GM12878 (cell line): ENCODE data around the gene LAMB4. TPM values are rescaled to one million over a fixed set of nuclear protein-coding genes. Genes with fewer than 3 reads are reported as not detected.

Source experiments
- ATAC-seq: fragments of 200-7000 bp; cut with Tn5 transposase; 3 replicates; pipeline ENCODE4 v1.9.1; 2020; ENCODE audit warnings: mild to moderate bottlenecking, moderate library complexity
- BruUV-seq: library from RNA; stranded (reverse); fragments of 400-500 nt; replicated peaks from 2 replicates; lab custom pipeline; 2021; lab: Mats Ljungman, UMichigan
- CTCF ChIA-PET: fragments of 300-600 bp; sonication (Branson Sonifier 250); formaldehyde crosslinking; extraction: SDS; loops from one replicate; lab custom pipeline; 2021; ENCODE audit warnings: inconsistent platforms; lab: Yijun Ruan, JAX
- POLR2A ChIA-PET: fragments of 350-600 bp; formaldehyde crosslinking; extraction: SDS; loops from one replicate; lab custom pipeline; 2021; ENCODE audit warnings: inconsistent platforms; lab: Charles Lee
- RAD21 ChIA-PET: fragments of 300-600 bp; sonication (Branson Sonifier 250); formaldehyde crosslinking; loops from one replicate; lab custom pipeline; 2023; ENCODE audit warnings: antibody characterized with exemption; ENCODE audit not compliant: unreplicated experiment; lab: Charles Lee
- SMC1A ChIA-PET: fragments of 300-600 bp; sonication (Branson Sonifier 250); formaldehyde crosslinking; loops from one replicate; lab custom pipeline; 2023; ENCODE audit not compliant: unreplicated experiment, uncharacterized antibody; lab: Charles Lee
- DNase-seq: peaks from one replicate; pipeline ENCODE4 v3.0.0-alpha.2; 2011; ENCODE audit warnings: low read depth, low spot score
- FAIRE-seq: peaks from 3 replicates; lab custom pipeline; 2011; peaks lifted over from hg19 to GRCh38; lab: Jason Lieb, UNC
- H2AFZ ChIP-seq: 2 replicates; pipeline ENCODE4 v1.6.0; 2011; ENCODE audit warnings: low read depth, low read length, control low read depth; ENCODE audit not compliant: control insufficient read depth
- H3K27ac ChIP-seq: 2 replicates; pipeline ENCODE4 v1.5.1; 2011; ENCODE audit warnings: control low read depth; ENCODE audit not compliant: control insufficient read depth, insufficient read depth
- H3K27me3 ChIP-seq, 2 experiments: replicated peaks in 1 of 2; 2 replicates each; pipeline versions ENCODE4 v1.6.0 to v1.6.1; 2011; ENCODE audit warnings: low read length in 1 of 2; ENCODE audit not compliant: control insufficient read depth in 2 of 2, insufficient read depth in 2 of 2
- H3K36me3 ChIP-seq, 2 experiments: 2 replicates each; pipeline ENCODE4 v1.5.1; 2011; ENCODE audit warnings: low read length in 1 of 2; ENCODE audit not compliant: control insufficient read depth in 2 of 2, insufficient read depth in 2 of 2
- H3K4me1 ChIP-seq: 2 replicates; pipeline ENCODE4 v1.6.1; 2011; ENCODE audit warnings: mild to moderate bottlenecking, low read length, moderate library complexity, mixed read lengths; ENCODE audit not compliant: control insufficient read depth, insufficient read depth
- H3K4me2 ChIP-seq: 2 replicates; pipeline ENCODE4 v1.6.0; 2011; ENCODE audit warnings: control low read depth; ENCODE audit not compliant: control insufficient read depth, insufficient read depth
- H3K4me3 ChIP-seq: fragments of 200-600 bp; sonication (generic); 2 replicates; pipeline ENCODE4 v1.5.1; 2016
- H3K79me2 ChIP-seq: 2 replicates; pipeline ENCODE4 v1.6.0; 2011; ENCODE audit warnings: low read length; ENCODE audit not compliant: control insufficient read depth, insufficient read depth
- H3K9ac ChIP-seq: 2 replicates; pipeline ENCODE4 v1.8.0; 2011; ENCODE audit warnings: low read length, control low read depth, mixed read lengths; ENCODE audit not compliant: control insufficient read depth, insufficient read depth
- H3K9me3 ChIP-seq: replicated peaks from 3 replicates; pipeline ENCODE4 v1.5.1; 2011; ENCODE audit warnings: mild to moderate bottlenecking, low read length; ENCODE audit not compliant: control insufficient read depth, insufficient read depth
- H4K20me1 ChIP-seq: 2 replicates; pipeline ENCODE4 v1.6.0; 2011; ENCODE audit not compliant: control insufficient read depth, insufficient read depth
- ATF7 ChIP-seq: fragments of 450-650 bp; IDR thresholded peaks from 2 replicates; pipeline ENCODE4 v1.6.1; 2016; ENCODE audit warnings: low read depth, mild to moderate bottlenecking
- BCL11A ChIP-seq: IDR thresholded peaks from 2 replicates; pipeline ENCODE4 v1.6.1; 2011; ENCODE audit warnings: low read depth, low read length
- DPF2 ChIP-seq: fragments of 450-650 bp; IDR thresholded peaks from 2 replicates; pipeline ENCODE4 v1.6.1; 2017; ENCODE audit warnings: mild to moderate bottlenecking
- EP300 ChIP-seq, 2 experiments: fragments of 150-350 bp in 1 of 2; IDR thresholded peaks; 2 replicates each; pipeline ENCODE4 v1.6.1; 2011 to 2012; ENCODE audit warnings: low read depth in 2 of 2, low read length in 2 of 2, borderline replicate concordance in 1 of 2, improper control_type of control experiment in 1 of 2, inconsistent platforms in 1 of 2; ENCODE audit not compliant: control insufficient read depth in 1 of 2
- EZH2 ChIP-seq: IDR thresholded peaks from 2 replicates; pipeline ENCODE4 v1.6.1; 2012; ENCODE audit warnings: low read depth, mild to moderate bottlenecking, control low read depth, inconsistent platforms, low read length, borderline replicate concordance; ENCODE audit not compliant: control insufficient read depth
- GABPA ChIP-seq: IDR thresholded peaks from 2 replicates; pipeline ENCODE4 v1.6.1; 2014; ENCODE audit warnings: antibody characterized with exemption, low read depth, mild to moderate bottlenecking, inconsistent platforms
- GATAD2B ChIP-seq: fragments of 450-650 bp; conservative IDR thresholded peaks from 2 replicates; pipeline ENCODE4 v1.6.1; 2017; ENCODE audit warnings: low read depth, mild to moderate bottlenecking, moderate library complexity
- IKZF1 ChIP-seq: fragments of 450-650 bp; conservative IDR thresholded peaks from 2 replicates; pipeline ENCODE4 v1.6.1; 2017; ENCODE audit warnings: antibody characterized with exemption, mild to moderate bottlenecking
- IKZF2 ChIP-seq, 2 experiments: fragments of 450-650 bp; IDR thresholded peaks; 2 replicates each; pipeline ENCODE4 v1.6.1; 2017; ENCODE audit warnings: mild to moderate bottlenecking in 2 of 2, moderate library complexity in 2 of 2
- MEF2B ChIP-seq: fragments of 450-650 bp; IDR thresholded peaks from 2 replicates; pipeline ENCODE4 v1.6.1; 2018; ENCODE audit warnings: mild to moderate bottlenecking, moderate library complexity; ENCODE audit not compliant: partially characterized antibody, poor library complexity, severe bottlenecking
- MTA2 ChIP-seq: fragments of 450-650 bp; IDR thresholded peaks from 2 replicates; pipeline ENCODE4 v1.6.1; 2016; ENCODE audit warnings: low read depth, mild to moderate bottlenecking, moderate library complexity
- MXI1 ChIP-seq: fragments of 150-350 bp; IDR thresholded peaks from 2 replicates; pipeline ENCODE4 v1.6.1; 2011; ENCODE audit warnings: low read depth, mild to moderate bottlenecking, inconsistent platforms, low read length, improper control_type of control experiment
- NR2C1 ChIP-seq: fragments of 450-650 bp; IDR thresholded peaks from 2 replicates; pipeline ENCODE4 v1.6.1; 2017; ENCODE audit warnings: antibody characterized with exemption, mild to moderate bottlenecking, moderate library complexity
- NR2F1 ChIP-seq: fragments of 450-650 bp; conservative IDR thresholded peaks from 2 replicates; pipeline ENCODE4 v1.6.1; 2017; ENCODE audit warnings: mild to moderate bottlenecking
- PAX5 ChIP-seq: IDR thresholded peaks from 2 replicates; pipeline ENCODE4 v1.6.1; 2011; ENCODE audit warnings: low read depth, low read length, borderline replicate concordance
- PBX3 ChIP-seq: IDR thresholded peaks from 2 replicates; pipeline ENCODE4 v1.6.1; 2011; ENCODE audit warnings: mild to moderate bottlenecking, low read depth, low read length, moderate library complexity; ENCODE audit not compliant: insufficient replicate concordance
- RUNX3 ChIP-seq: IDR thresholded peaks from 2 replicates; pipeline ENCODE4 v1.6.1; 2012; ENCODE audit warnings: low read length, inconsistent platforms
- STAT1 ChIP-seq: fragments of 450-650 bp; conservative IDR thresholded peaks from 2 replicates; pipeline ENCODE4 v1.6.1; 2014; ENCODE audit warnings: antibody characterized with exemption, mild to moderate bottlenecking
- TCF7 ChIP-seq: IDR thresholded peaks from 2 replicates; pipeline ENCODE4 v1.6.1; 2014; ENCODE audit warnings: antibody characterized with exemption, borderline replicate concordance
- WRNIP1 ChIP-seq: IDR thresholded peaks from 2 replicates; pipeline ENCODE4 v1.6.1; 2011; ENCODE audit warnings: low read depth, low read length, improper control_type of control experiment, borderline replicate concordance
- WGBS: methylation state at CpG from one replicate; pipeline ENCODE4 v1.1.6; 2016; ENCODE audit warnings: low lambda C conversion rate; ENCODE audit not compliant: insufficient replicate concordance, insufficient coverage; ENCODE audit errors: missing lambda C conversion rate; 5-methylcytosine and 5-hydroxymethylcytosine counted together
- in situ Hi-C: fragments of 300-500 bp; cut with MboI; formaldehyde crosslinking; loops from 9 replicates; pipeline ENCODE4 v1.14.3; 2018; ENCODE audit warnings: mixed read lengths
- intact Hi-C: fragments of 100-400 bp; cut with micrococcal nuclease; formaldehyde crosslinking; loops from one replicate; pipeline ENCODE4 v1.14.2; 2022; ENCODE audit not compliant: unreplicated experiment
- polyA plus RNA-seq, 11 experiments: library from polyadenylated mRNA; depleted of rRNA in 4 of 11; unstranded in 6 of 11; stranded (reverse) in 5 of 11; fragments of >200 nt; fragmentation: Nextera tagmentation in 4 of 11; fragmentation: Illumina TruSeq in 1 of 11; extraction: Ambion mirVana in 4 of 11; extraction: Trizol in 1 of 11; gene quantifications; 1 replicate in 1 of 11; 2 replicates in 10 of 11; pipeline versions ENCODE4 v1.2.1 to v1.2.3, GENCODE V29; 2011 to 2016; ENCODE audit warnings: inconsistent platforms in 2 of 11, missing spikeins in 2 of 11, low read depth in 1 of 11
- total RNA-seq, 4 experiments: library from RNA; depleted of rRNA in 3 of 4; stranded (reverse); fragments of >200 nt in 3 of 4; fragmentation: Illumina TruSeq in 1 of 4; extraction: Trizol in 1 of 4; gene quantifications; 2 replicates each; pipeline versions ENCODE4 v1.2.1 to v1.2.3, GENCODE V29; 2013 to 2021
- TF ChIP-seq, protein P1 (sequence below): fragments of 450-650 bp; IDR thresholded peaks from 2 replicates; pipeline ENCODE4 v1.6.1; 2016; ENCODE audit warnings: mild to moderate bottlenecking

The LAMB4 gene
- total and polyA plus RNA-seq, 10 of the 15 experiments (the other 5 are each of a cell fraction or from before 2014, with no cell fraction given): 0.04 to 0.06 TPM; not detected in 8

DNA sequence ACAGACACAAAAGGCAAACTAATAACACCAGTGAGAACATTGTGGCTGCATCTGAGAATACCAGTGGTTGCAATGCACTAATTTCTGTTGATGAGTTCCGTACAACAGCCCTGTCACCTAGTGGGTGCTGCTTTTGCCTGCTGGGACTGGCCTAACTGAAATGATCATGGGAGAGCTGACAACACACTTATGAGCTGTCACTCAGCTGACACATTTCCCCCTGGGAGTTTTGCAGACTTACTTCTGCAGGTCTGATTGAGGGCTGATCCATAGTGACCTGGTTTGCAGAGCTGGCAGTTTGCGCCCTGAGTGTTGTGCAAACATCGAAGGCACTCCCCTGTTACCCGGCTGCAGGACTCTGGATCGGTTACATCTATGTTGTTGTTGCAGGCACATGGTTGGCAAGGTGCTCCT lies 66.6 kb downstream of the LAMB4 start:
- H3K27ac ChIP-seq: no peak overlapping the region
- no peaks in the 10 kb centered on the region for H3K9me3 ChIP-seq
- FAIRE-seq (no peak), ATAC-seq (peak; percentile 90), DNase-seq (peak; percentile 23)
- H3K27me3 ChIP-seq: peaks cover 0 to 5% of the 10 kb centered on the region in 2 experiments; a peak in 2 of 4 replicates
- no peaks in the 10 kb centered on the region for H3K36me3 ChIP-seq
- H3K79me2 ChIP-seq: no peaks in the 10 kb centered on the region
- 0 out of 2 replicates have a peak, but pooled peaks cover 5% of the 10 kb centered on the region for H3K4me1 ChIP-seq
- H3K4me3 ChIP-seq: no peak overlapping the region
- no peaks in the 10 kb centered on the region for H4K20me1 ChIP-seq
- BruUV-seq: no TSS peak
- no peak overlapping the region for H3K4me2 ChIP-seq
- no peak overlapping the region for H2AFZ ChIP-seq
- POLR2A ChIA-PET: no interaction called here
- intact Hi-C loops: no loop called here
- CTCF ChIA-PET: no interaction called here
- no peak overlapping the region for H3K9ac ChIP-seq
- in situ Hi-C loops: no loop called here
- SMC1A ChIA-PET: interaction anchor here (0.7 to 1.4 kb wide), 4 partner anchors 43 to 85 kb away, joined by 3 to 4 read pairs (median 3); no protein-coding TSS in a partner anchor
- RAD21 ChIA-PET: no interaction called here
- 77% methylated on average over 5 of the region's 5 CpGs for WGBS
- TF ChIP-seq RUNX3: peak; percentile 31; the same call in 1 of the 2 replicates
- 0 out of 2 replicates have a peak, but pooled peaks have one; percentile 32 for TF ChIP-seq DPF2
- peak; percentile 31 to 58; a peak in 1 of 4 replicates for TF ChIP-seq EP300 (IDR thresholded peaks at IDR 0.05; ENCODE audit: borderline replicate concordance in 1 of 2, control insufficient read depth in 1 of 2, low read depth in 2 of 2, low read length in 2 of 2)
- TF ChIP-seq BCL11A: peak; percentile 79; the same call in 1 of the 2 replicates
- no peak for TF ChIP-seq EZH2
- TF ChIP-seq MTA2: peak; percentile 84
- peak; percentile 86 for TF ChIP-seq PBX3
- peak; percentile 53; the same call in 1 of the 2 replicates for TF ChIP-seq GATAD2B
- TF ChIP-seq STAT1: no peak
- peak; percentile 89 for TF ChIP-seq MEF2B
- peak in 1 of 2 experiments; percentile 59; a peak in 1 of 4 replicates for TF ChIP-seq IKZF2 (IDR thresholded peaks at IDR 0.05)
- TF ChIP-seq WRNIP1: 0 out of 2 replicates have a peak, but pooled peaks have one; percentile 34
- TF ChIP-seq GABPA: no peak
- no peak for TF ChIP-seq MXI1
- 0 out of 2 replicates have a peak, but pooled peaks have one; percentile 23 for TF ChIP-seq PAX5
- TF ChIP-seq ATF7: peak; percentile 71
- 0 out of 2 replicates have a peak, but pooled peaks have one; percentile 12 for TF ChIP-seq NR2F1
- TF ChIP-seq, protein P1, sequence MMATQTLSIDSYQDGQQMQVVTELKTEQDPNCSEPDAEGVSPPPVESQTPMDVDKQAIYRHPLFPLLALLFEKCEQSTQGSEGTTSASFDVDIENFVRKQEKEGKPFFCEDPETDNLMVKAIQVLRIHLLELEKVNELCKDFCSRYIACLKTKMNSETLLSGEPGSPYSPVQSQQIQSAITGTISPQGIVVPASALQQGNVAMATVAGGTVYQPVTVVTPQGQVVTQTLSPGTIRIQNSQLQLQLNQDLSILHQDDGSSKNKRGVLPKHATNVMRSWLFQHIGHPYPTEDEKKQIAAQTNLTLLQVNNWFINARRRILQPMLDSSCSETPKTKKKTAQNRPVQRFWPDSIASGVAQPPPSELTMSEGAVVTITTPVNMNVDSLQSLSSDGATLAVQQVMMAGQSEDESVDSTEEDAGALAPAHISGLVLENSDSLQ: peak; percentile 96
- TF ChIP-seq TCF7: no peak
- TF ChIP-seq IKZF1: peak; percentile 24; the same call in 1 of the 2 replicates
- no peak for TF ChIP-seq NR2C1
